ENCODE measurements around the gene GAK.
"Not testable (repeated sequence)": the region's sequence is repeated elsewhere in the genome, so short reads cannot be mapped to it uniquely, and the experiment has no call there.

The GAK gene

GRCh38 chr4:931960-932712, at the start of gene GAK, which contains the start of gene TMEM175:
Gene GAK, minus strand, starts transcription at chr4:932316. Its CDS starts 129 bp downstream, at chr4:932187.
Gene TMEM175, plus strand, starts transcription at chr4:932460. Its CDS starts 15,280 bp downstream, at chr4:947740.
- DNase-seq = peak; percentile 80 to 97

- no peak for DNase-seq
These were observed 47.0 kb upstream of the GAK start for GRCh38 chr4:978957-979701.

- DNase-seq = not testable (repeated sequence)
These were observed 43.9 kb upstream of the GAK start for GRCh38 chr4:976016-976415.

GRCh38 chr4:974668-975067, 42.6 kb upstream of the GAK start:
- no peak for DNase-seq

GRCh38 chr4:973431-974397, 41.6 kb upstream of the GAK start, which contains the start of gene DGKQ:
Gene DGKQ, minus strand, starts transcription at chr4:973569. Its CDS starts 87 bp downstream, at chr4:973482.
- DNase-seq = peak in 1 of 2 experiments; percentile 80

GRCh38 chr4:972651-973424, 40.7 kb upstream of the GAK start:
- peak in 1 of 2 experiments; percentile 62 for DNase-seq

- DNase-seq = no peak
These were observed 39.8 kb upstream of the GAK start for GRCh38 chr4:971666-972500.

GRCh38 chr4:970854-971520, 38.9 kb upstream of the GAK start:
- DNase-seq = no peak

- no peak for DNase-seq
These were observed 38.1 kb upstream of the GAK start for GRCh38 chr4:970046-970745.

- no peak for DNase-seq
These were observed 36.7 kb upstream of the GAK start for GRCh38 chr4:968621-969394.

- peak in 1 of 2 experiments; percentile 30 for DNase-seq
These were observed 36.1 kb upstream of the GAK start for GRCh38 chr4:968221-968620.

GRCh38 chr4:967113-968104, 35.3 kb upstream of the GAK start:
- peak in 1 of 2 experiments; percentile 59 for DNase-seq

GRCh38 chr4:966266-967112, 34.4 kb upstream of the GAK start:
- no peak for DNase-seq

- no peak for DNase-seq
These were observed 33.6 kb upstream of the GAK start for GRCh38 chr4:965766-966134.

- no peak for DNase-seq
These were observed 33.1 kb upstream of the GAK start for GRCh38 chr4:965048-965765.

All from NCI-H526 (cell line).